SK-N-MC (cell line): ENCODE data around the gene LAMTOR1.
"Not testable (repeated sequence)": the region's sequence is repeated elsewhere in the genome, so short reads cannot be mapped to it uniquely, and the experiment has no call there.

ENCODE experiments used
- EZH2 ChIP-seq: fragments of 200-600 bp; sonication (generic); IDR thresholded peaks from one replicate; pipeline ENCODE4 v1.6.1; 2017; ENCODE audit warnings: antibody characterized with exemption
- FOXP2 ChIP-seq: optimal IDR thresholded peaks from 2 replicates; pipeline ENCODE3; 2011; ENCODE audit warnings: mild to moderate bottlenecking, moderate library complexity; ENCODE audit not compliant: insufficient read depth; ENCODE audit errors: extremely low read length, control extremely low read depth
- POLR2AphosphoS5 ChIP-seq: IDR thresholded peaks from 2 replicates; pipeline ENCODE4 v1.6.1; 2012; ENCODE audit warnings: mild to moderate bottlenecking, low read depth, low read length, borderline replicate concordance

GRCh38 chr11:72135473-72135872 lies 32.4 kb upstream of the LAMTOR1 start, which contains the start of gene FOLR3:
- TF ChIP-seq EZH2, POLR2AphosphoS5, FOXP2: not testable (repeated sequence)
